ENCODE data around the gene IGSF9B.

The IGSF9B gene

GRCh38 chr11:133947321-133947756 lies 9.4 kb downstream of the IGSF9B start:
- no peak for TF ChIP-seq SNAI2 (CRISPR knock-in tag; IDR thresholded peaks at IDR 0.05)
- TF ChIP-seq TOX (CRISPR knock-in tag; IDR thresholded peaks at IDR 0.05; ENCODE audit: borderline replicate concordance), result no peak
- no peak for TF ChIP-seq TSHZ2 (CRISPR knock-in tag; IDR thresholded peaks at IDR 0.05)
- TF ChIP-seq BACH2 (CRISPR knock-in tag; IDR thresholded peaks at IDR 0.05; ENCODE audit: borderline replicate concordance), result no peak
- no peak for TF ChIP-seq ARNTL (CRISPR knock-in tag; IDR thresholded peaks at IDR 0.05; ENCODE audit: borderline replicate concordance, low read depth)
- TF ChIP-seq OSR1 (CRISPR knock-in tag; IDR thresholded peaks at IDR 0.05), result no peak
- no peak; the same call in 1 of the 2 replicates for TF ChIP-seq ZNF70 (CRISPR knock-in tag; IDR thresholded peaks at IDR 0.05)
- TF ChIP-seq ESRRG (CRISPR knock-in tag; IDR thresholded peaks at IDR 0.05), result no peak
- peak; percentile 11; the same call in 1 of the 2 replicates for TF ChIP-seq TCF4 (CRISPR knock-in tag; IDR thresholded peaks at IDR 0.05; ENCODE audit: borderline replicate concordance)
- no peak for TF ChIP-seq POU6F1 (CRISPR knock-in tag; IDR thresholded peaks at IDR 0.05; ENCODE audit: borderline replicate concordance, low read depth)
- TF ChIP-seq CREB5 (CRISPR knock-in tag; IDR thresholded peaks at IDR 0.05; ENCODE audit: low read depth), result no peak
- TF ChIP-seq CSRNP3 (CRISPR knock-in tag; IDR thresholded peaks at IDR 0.05), result no peak
- TF ChIP-seq ZFP30 (CRISPR knock-in tag; IDR thresholded peaks at IDR 0.05), result 0 out of 2 replicates have a peak, but pooled peaks have one; percentile 20
- peak; percentile 72; the same call in 1 of the 2 replicates for TF ChIP-seq ZFP3 (CRISPR knock-in tag; IDR thresholded peaks at IDR 0.05)
- TF ChIP-seq RARB (CRISPR knock-in tag; IDR thresholded peaks at IDR 0.05), result no peak
- 0 out of 2 replicates have a peak, but pooled peaks have one; percentile 25 for TF ChIP-seq ZNF565 (CRISPR knock-in tag; conservative IDR thresholded peaks at IDR 0.05; ENCODE audit: low read depth)
- TF ChIP-seq GLIS3 (CRISPR knock-in tag; IDR thresholded peaks at IDR 0.05), result no peak
- TF ChIP-seq PATZ1 (CRISPR knock-in tag; IDR thresholded peaks at IDR 0.05; ENCODE audit: borderline replicate concordance), result no peak
- TF ChIP-seq ZC3H10 (CRISPR knock-in tag; IDR thresholded peaks at IDR 0.05), result no peak
- no peak for TF ChIP-seq ZNF8 (CRISPR knock-in tag; IDR thresholded peaks at IDR 0.05)
- TF ChIP-seq PPARA (CRISPR knock-in tag; IDR thresholded peaks at IDR 0.05; ENCODE audit: borderline replicate concordance), result no peak
- TF ChIP-seq CSDC2 (CRISPR knock-in tag; IDR thresholded peaks at IDR 0.05), result no peak
- no peak for TF ChIP-seq ISL1 (CRISPR knock-in tag; IDR thresholded peaks at IDR 0.05)
- peak; percentile 88 for ATAC-seq

GRCh38 chr11:133946541-133947318 lies 10.0 kb downstream of the IGSF9B start:
- ATAC-seq, result peak; percentile 37
- TF ChIP-seq POU6F1 (CRISPR knock-in tag; IDR thresholded peaks at IDR 0.05; ENCODE audit: borderline replicate concordance, low read depth), result no peak
- TF ChIP-seq ZNF70 (CRISPR knock-in tag; IDR thresholded peaks at IDR 0.05), result no peak
- no peak for TF ChIP-seq RARB (CRISPR knock-in tag; IDR thresholded peaks at IDR 0.05)
- TF ChIP-seq PPARA (CRISPR knock-in tag; IDR thresholded peaks at IDR 0.05; ENCODE audit: borderline replicate concordance), result no peak
- TF ChIP-seq TSHZ2 (CRISPR knock-in tag; IDR thresholded peaks at IDR 0.05), result no peak
- no peak for TF ChIP-seq OSR1 (CRISPR knock-in tag; IDR thresholded peaks at IDR 0.05)
- TF ChIP-seq PATZ1 (CRISPR knock-in tag; IDR thresholded peaks at IDR 0.05; ENCODE audit: borderline replicate concordance), result no peak
- no peak for TF ChIP-seq SNAI2 (CRISPR knock-in tag; IDR thresholded peaks at IDR 0.05)
